Measurements from ENCODE around the gene IGFBP5. TPM values are rescaled to one million over a fixed set of nuclear protein-coding genes. Genes with fewer than 3 reads are reported as not detected.

The IGFBP5 gene
- total and polyA plus RNA-seq, 2 of the 8 experiments (the other 6 are each of a cell fraction or from before 2014, with no cell fraction given): 2.2 to 2.5 TPM

DNA sequence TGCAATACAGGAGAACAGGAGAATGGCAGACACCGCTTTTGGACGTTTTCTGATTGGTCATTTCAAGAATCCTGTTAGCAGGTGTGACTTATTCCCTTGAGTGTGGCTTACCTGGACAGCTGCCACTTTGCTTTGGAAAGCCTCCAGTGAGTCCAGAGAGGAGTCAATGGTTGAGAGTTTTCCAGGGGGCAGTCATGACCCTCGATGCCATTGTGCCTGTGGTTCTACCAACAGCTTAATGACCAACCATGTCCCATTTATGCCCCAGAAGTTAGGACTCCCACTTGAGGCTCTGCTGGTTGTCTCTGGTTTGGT, 49.8 kb downstream of the IGFBP5 start:
- no peak overlapping the region for H2AFZ ChIP-seq (ENCODE audit: low read length)
- no peak overlapping the region for H3K4me2 ChIP-seq (ENCODE audit: insufficient read depth in 1 of 2, low read depth in 2 of 2, low read length in 2 of 2)
- no peak overlapping the region for H3K14ac ChIP-seq (ENCODE audit: insufficient read length)
- H3K79me1 ChIP-seq (ENCODE audit: low read depth, low read length): peaks cover 10% of the 10 kb centered on the region
- H4K8ac ChIP-seq (ENCODE audit: extremely low read depth, insufficient read depth, low read length): no peak overlapping the region
- H3K9ac ChIP-seq (replicated peaks in 1 of 4; ENCODE audit: extremely low read depth in 1 of 4, low read depth in 3 of 4, low read length in 3 of 4): no peak overlapping the region
- H3K9me3 ChIP-seq (ENCODE audit: insufficient read depth in 2 of 2, low read depth in 1 of 2, low read length in 1 of 2): no peaks in the 10 kb centered on the region
- H2AK5ac ChIP-seq (ENCODE audit: low read depth, low read length): no peak overlapping the region
- H2BK12ac ChIP-seq (ENCODE audit: low read depth, low read length): no peak overlapping the region
- no peak overlapping the region for H3K4me3 ChIP-seq (ENCODE audit: extremely low read depth in 1 of 4, insufficient read depth in 2 of 4, low read depth in 3 of 4, low read length in 4 of 4)
- no peak overlapping the region for H3K4ac ChIP-seq (replicated peaks; ENCODE audit: insufficient read length, low read depth, low read length)
- H2BK5ac ChIP-seq (ENCODE audit: low read depth, low read length): no peak overlapping the region
- FAIRE-seq: no peak
- H4K20me1 ChIP-seq (replicated peaks in 1 of 2; ENCODE audit: control insufficient read depth in 1 of 2, insufficient read depth in 2 of 2, low read length in 2 of 2): peaks cover 7 to 19% of the 10 kb centered on the region in 2 experiments
- H3K56ac ChIP-seq (replicated peaks; ENCODE audit: insufficient read length, low read depth, low read length): no peak overlapping the region
- no peak overlapping the region for H3K18ac ChIP-seq (ENCODE audit: extremely low read depth, low read length)
- H2BK20ac ChIP-seq (ENCODE audit: low read length): no peak overlapping the region
- H3K23ac ChIP-seq (ENCODE audit: insufficient read length): no peak overlapping the region
- DNase-seq (ENCODE audit: low read depth in 1 of 2, low spot score in 2 of 2): no peak
- H3K4me1 ChIP-seq (replicated peaks in 1 of 4; ENCODE audit: control insufficient read depth in 3 of 4, insufficient read depth in 4 of 4, low read length in 3 of 4): peaks cover 1 to 19% (median 8%) of the 10 kb centered on the region in 4 experiments
- H4K91ac ChIP-seq (replicated peaks; ENCODE audit: insufficient read length, low read length): no peak overlapping the region
- no peak overlapping the region for H4K5ac ChIP-seq (ENCODE audit: insufficient read length, low read depth, low read length)
- ChIA-PET POLR2A (ENCODE audit: partially characterized antibody) (no interaction called here), CTCF (ENCODE audit: partially characterized antibody) (interaction anchor here (9.0 to 20.6 kb wide), 2 partner anchors 17 to 127 kb away, joined by 93 to 251 read pairs; no protein-coding TSS in a partner anchor)
- no peaks in the 10 kb centered on the region for H3K23me2 ChIP-seq (ENCODE audit: low read depth, low read length)
- peaks cover 2 to 30% (median 9%) of the 10 kb centered on the region in 4 experiments; a peak in 6 of 8 replicates for H3K36me3 ChIP-seq (ENCODE audit: control insufficient read depth in 2 of 4, insufficient read depth in 4 of 4, low read length in 3 of 4)
- 96% methylated on average over 3 of the region's 3 CpGs; no CpG with 5 or more reads in 1 of the 2 experiments for WGBS, 2 experiments (ENCODE audit: extremely low coverage in 1 of 2, insufficient coverage in 1 of 2, insufficient read length in 1 of 2, insufficient replicate concordance in 2 of 2, low coverage in 1 of 2, low lambda C conversion rate in 2 of 2, missing lambda C conversion rate in 1 of 2)
- no peak overlapping the region for H2BK120ac ChIP-seq (replicated peaks; ENCODE audit: low read depth, low read length)
- H3K27me3 ChIP-seq (replicated peaks in 1 of 4; ENCODE audit: control insufficient read depth in 3 of 4, extremely low read depth in 1 of 4, insufficient read depth in 3 of 4, low read length in 3 of 4): no peaks in the 10 kb centered on the region
- H3K79me2 ChIP-seq (ENCODE audit: control insufficient read depth in 1 of 2, insufficient read depth in 2 of 2, low read length in 2 of 2): peaks cover 38 to 86% of the 10 kb centered on the region in 2 experiments
- no peak overlapping the region for H2BK15ac ChIP-seq (ENCODE audit: low read length)
- no peak overlapping the region for H3K27ac ChIP-seq (ENCODE audit: low read depth, low read length)
- TF ChIP-seq, protein P1, sequence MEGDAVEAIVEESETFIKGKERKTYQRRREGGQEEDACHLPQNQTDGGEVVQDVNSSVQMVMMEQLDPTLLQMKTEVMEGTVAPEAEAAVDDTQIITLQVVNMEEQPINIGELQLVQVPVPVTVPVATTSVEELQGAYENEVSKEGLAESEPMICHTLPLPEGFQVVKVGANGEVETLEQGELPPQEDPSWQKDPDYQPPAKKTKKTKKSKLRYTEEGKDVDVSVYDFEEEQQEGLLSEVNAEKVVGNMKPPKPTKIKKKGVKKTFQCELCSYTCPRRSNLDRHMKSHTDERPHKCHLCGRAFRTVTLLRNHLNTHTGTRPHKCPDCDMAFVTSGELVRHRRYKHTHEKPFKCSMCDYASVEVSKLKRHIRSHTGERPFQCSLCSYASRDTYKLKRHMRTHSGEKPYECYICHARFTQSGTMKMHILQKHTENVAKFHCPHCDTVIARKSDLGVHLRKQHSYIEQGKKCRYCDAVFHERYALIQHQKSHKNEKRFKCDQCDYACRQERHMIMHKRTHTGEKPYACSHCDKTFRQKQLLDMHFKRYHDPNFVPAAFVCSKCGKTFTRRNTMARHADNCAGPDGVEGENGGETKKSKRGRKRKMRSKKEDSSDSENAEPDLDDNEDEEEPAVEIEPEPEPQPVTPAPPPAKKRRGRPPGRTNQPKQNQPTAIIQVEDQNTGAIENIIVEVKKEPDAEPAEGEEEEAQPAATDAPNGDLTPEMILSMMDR (IDR thresholded peaks at IDR 0.05; ENCODE audit: control extremely low read depth in 1 of 3, insufficient read depth in 1 of 3, low read depth in 1 of 3, low read length in 3 of 3): no peak
- TF ChIP-seq TAF1 (IDR thresholded peaks at IDR 0.05; ENCODE audit: low read depth, low read length): no peak
- no peak for TF ChIP-seq JUND (IDR thresholded peaks at IDR 0.05; ENCODE audit: low read length)
- TF ChIP-seq RXRA (IDR thresholded peaks at IDR 0.05; ENCODE audit: insufficient read depth, low read depth, low read length): no peak
- no peak for TF ChIP-seq RNF2 (IDR thresholded peaks at IDR 0.05; ENCODE audit: borderline replicate concordance, low read depth, low read length, missing control alignments, poor library complexity, severe bottlenecking)

Data from H1 (cell line).